HEK293 (cell line): ENCODE data around the gene MYH7B.

Experiments used
- GLI4 ChIP-seq: fragments of 450-650 bp; formaldehyde crosslinking; IDR thresholded peaks from 2 replicates; pipeline ENCODE4 v1.5.1; 2016; ENCODE audit warnings: missing biosample characterization, missing genetic modification characterization
- HOXA7 ChIP-seq: sonication (generic); formaldehyde crosslinking; IDR thresholded peaks from 2 replicates; pipeline ENCODE4 v1.8.1; 2022; ENCODE audit warnings: missing genetic modification reagents, borderline replicate concordance
- KLF16 ChIP-seq: fragments of 450-650 bp; formaldehyde crosslinking; IDR thresholded peaks from 2 replicates; pipeline ENCODE4 v1.5.1; 2017; ENCODE audit warnings: missing biosample characterization, missing genetic modification characterization
- PATZ1 ChIP-seq: fragments of 450-650 bp; formaldehyde crosslinking; IDR thresholded peaks from 2 replicates; pipeline ENCODE4 v1.5.1; 2016; ENCODE audit warnings: missing biosample characterization, missing genetic modification characterization
- PBX3 ChIP-seq: sonication (generic); formaldehyde crosslinking; IDR thresholded peaks from 2 replicates; pipeline ENCODE4 v1.8.1; 2022; ENCODE audit warnings: mild to moderate bottlenecking, moderate library complexity, missing genetic modification reagents
- REST ChIP-seq: fragments of 450-650 bp; formaldehyde crosslinking; IDR thresholded peaks from 2 replicates; pipeline ENCODE4 v1.5.1; 2016; ENCODE audit warnings: missing biosample characterization, missing genetic modification characterization
- ZBTB11 ChIP-seq: fragments of 450-650 bp; formaldehyde crosslinking; conservative IDR thresholded peaks from 2 replicates; pipeline ENCODE4 v1.5.1; 2016; ENCODE audit warnings: low read depth, missing biosample characterization, missing genetic modification characterization
- ZBTB26 ChIP-seq: fragments of 450-650 bp; formaldehyde crosslinking; optimal IDR thresholded peaks from 2 replicates; pipeline ENCODE3; 2016; ENCODE audit warnings: missing biosample characterization, mild to moderate bottlenecking, missing genetic modification characterization
- ZBTB44 ChIP-seq: fragments of 450-650 bp; IDR thresholded peaks from 2 replicates; pipeline ENCODE4 v1.5.1; 2018; ENCODE audit warnings: missing biosample characterization, mild to moderate bottlenecking, missing genetic modification characterization
- ZBTB48 ChIP-seq: fragments of 450-650 bp; formaldehyde crosslinking; IDR thresholded peaks from 2 replicates; pipeline ENCODE4 v1.5.1; 2016; ENCODE audit warnings: missing biosample characterization, missing genetic modification characterization
- ZFP3 ChIP-seq: fragments of 450-650 bp; formaldehyde crosslinking; IDR thresholded peaks from 2 replicates; pipeline ENCODE4 v1.5.1; 2016; ENCODE audit warnings: low read depth, missing biosample characterization, missing genetic modification characterization
- ZNF138 ChIP-seq: fragments of 450-650 bp; formaldehyde crosslinking; IDR thresholded peaks from 2 replicates; pipeline ENCODE4 v1.5.1; 2016; ENCODE audit warnings: missing biosample characterization, missing genetic modification characterization, borderline replicate concordance
- ZNF169 ChIP-seq: fragments of 450-650 bp; formaldehyde crosslinking; IDR thresholded peaks from 2 replicates; pipeline ENCODE4 v1.5.1; 2016; ENCODE audit warnings: missing biosample characterization, missing genetic modification characterization
- ZNF184 ChIP-seq: fragments of 450-650 bp; IDR thresholded peaks from 2 replicates; pipeline ENCODE4 v1.5.1; 2018; ENCODE audit warnings: missing biosample characterization, mild to moderate bottlenecking, missing genetic modification characterization
- ZNF23 ChIP-seq: fragments of 450-650 bp; formaldehyde crosslinking; IDR thresholded peaks from 2 replicates; pipeline ENCODE4 v1.5.1; 2016; ENCODE audit warnings: missing biosample characterization, missing genetic modification characterization, borderline replicate concordance
- ZNF398 ChIP-seq: fragments of 450-650 bp; formaldehyde crosslinking; IDR thresholded peaks from 2 replicates; pipeline ENCODE4 v1.5.1; 2017; ENCODE audit warnings: missing biosample characterization, missing genetic modification characterization
- ZNF529 ChIP-seq: fragments of 450-650 bp; formaldehyde crosslinking; IDR thresholded peaks from 2 replicates; pipeline ENCODE4 v1.5.1; 2017; ENCODE audit warnings: missing genetic modification characterization, missing biosample characterization; ENCODE audit not compliant: insufficient replicate concordance
- ZNF596 ChIP-seq: fragments of 450-650 bp; IDR thresholded peaks from 2 replicates; pipeline ENCODE4 v1.5.0; 2018; ENCODE audit warnings: missing biosample characterization, mild to moderate bottlenecking, missing genetic modification characterization, moderate library complexity
- ZNF623 ChIP-seq: fragments of 450-650 bp; formaldehyde crosslinking; IDR thresholded peaks from 2 replicates; pipeline ENCODE4 v1.5.1; 2016; ENCODE audit warnings: missing biosample characterization, missing genetic modification characterization
- ZNF76 ChIP-seq: fragments of 450-650 bp; formaldehyde crosslinking; IDR thresholded peaks from 2 replicates; pipeline ENCODE4; 2016; ENCODE audit warnings: low read depth, missing biosample characterization, missing genetic modification characterization, borderline replicate concordance
- ZNF777 ChIP-seq: fragments of 450-650 bp; formaldehyde crosslinking; IDR thresholded peaks from 2 replicates; pipeline ENCODE4 v1.5.1; 2017; ENCODE audit warnings: missing biosample characterization, missing genetic modification characterization, borderline replicate concordance

Gene MYH7B

GRCh38 chr20:34943808-34944567, 11.7 kb upstream of the MYH7B start (continued):
- TF ChIP-seq ZNF398 (tag by site-specific recombination) (peak; percentile 23; the same call in 1 of the 2 replicates), ZNF529 (tag by site-specific recombination) (no peak), ZNF23 (tag by site-specific recombination) (no peak), ZBTB48 (tag by site-specific recombination) (peak; percentile 62), ZNF76 (tag by site-specific recombination) (no peak), ZNF138 (tag by site-specific recombination) (no peak), PBX3 (CRISPR knock-in tag) (no peak), ZBTB44 (tag by site-specific recombination) (peak; percentile 62), ZNF777 (tag by site-specific recombination) (no peak), ZFP3 (tag by site-specific recombination) (no peak), PATZ1 (tag by site-specific recombination) (no peak), ZNF169 (tag by site-specific recombination) (no peak), KLF16 (tag by site-specific recombination) (no peak), REST (tag by site-specific recombination) (no peak), ZNF596 (tag by site-specific recombination) (no peak), HOXA7 (CRISPR knock-in tag) (no peak), GLI4 (tag by site-specific recombination) (no peak), ZNF623 (tag by site-specific recombination) (no peak), ZNF184 (tag by site-specific recombination) (no peak), ZBTB11 (no peak), ZBTB26 (tag by site-specific recombination) (no peak)
